IMR-90 (cell line): ENCODE data around the gene CCDC30. TPM values are rescaled to one million over a fixed set of nuclear protein-coding genes. Genes with fewer than 3 reads are reported as not detected.

Experiments used
- ATAC-seq: fragments of 200-7000 bp; cut with Tn5 transposase; 2 replicates; pipeline ENCODE4 v1.9.1; 2020; ENCODE audit warnings: low read depth, mild to moderate bottlenecking, moderate library complexity
- BruUV-seq: library from RNA; stranded (reverse); fragments of 400-500 nt; replicated peaks from 2 replicates; lab custom pipeline; 2021; lab: Mats Ljungman, UMichigan
- CTCF ChIA-PET: fragments of 300-600 bp; formaldehyde crosslinking; extraction: SDS; loops from one replicate; lab custom pipeline; 2021; ENCODE audit warnings: antibody characterized with exemption; lab: Yijun Ruan, JAX
- POLR2A ChIA-PET: fragments of 300-600 bp; sonication (Branson Sonifier 250); formaldehyde crosslinking; loops from one replicate; lab custom pipeline; 2022; ENCODE audit warnings: antibody characterized with exemption; ENCODE audit not compliant: unreplicated experiment; lab: Charles Lee
- DNase-seq: peaks from one replicate; pipeline ENCODE4 v3.0.0; 2013
- H2AFZ ChIP-seq: replicated peaks from 2 replicates; pipeline ENCODE3; 2013; ENCODE audit warnings: low read length, mild to moderate bottlenecking; ENCODE audit not compliant: poor library complexity
- H2AK5ac ChIP-seq: 2 replicates; pipeline ENCODE4 v1.6.1; 2013; ENCODE audit warnings: low read depth, low read length, inconsistent platforms
- H2AK9ac ChIP-seq: replicated peaks from 2 replicates; pipeline ENCODE3; 2013; ENCODE audit warnings: mild to moderate bottlenecking, low read depth, low read length, moderate library complexity; ENCODE audit not compliant: poor library complexity
- H2BK120ac ChIP-seq: 2 replicates; pipeline ENCODE4 v1.6.1; 2013; ENCODE audit warnings: low read depth, low read length, inconsistent platforms
- H2BK15ac ChIP-seq: 3 replicates; pipeline ENCODE4 v1.6.1; 2013; ENCODE audit warnings: low read depth, low read length, inconsistent platforms
- H2BK20ac ChIP-seq: 2 replicates; pipeline ENCODE4 v1.6.1; 2013; ENCODE audit warnings: low read depth, mild to moderate bottlenecking, inconsistent platforms, low read length, moderate library complexity
- H2BK5ac ChIP-seq: 2 replicates; pipeline ENCODE4 v1.6.1; 2013; ENCODE audit warnings: mild to moderate bottlenecking, low read depth, low read length, inconsistent platforms; ENCODE audit not compliant: poor library complexity, severe bottlenecking
- H3K14ac ChIP-seq: replicated peaks from 2 replicates; pipeline ENCODE4 v1.6.1; 2013; ENCODE audit warnings: low read depth, low read length, inconsistent platforms
- H3K18ac ChIP-seq: 2 replicates; pipeline ENCODE4 v1.6.1; 2013; ENCODE audit warnings: low read depth, low read length, control low read depth
- H3K23ac ChIP-seq: 2 replicates; pipeline ENCODE4 v1.6.1; 2013; ENCODE audit warnings: low read depth, low read length, inconsistent platforms
- H3K27ac ChIP-seq: 2 replicates; pipeline ENCODE4 v1.5.1; 2013; ENCODE audit warnings: mild to moderate bottlenecking, control low read depth, low read length; ENCODE audit not compliant: insufficient read depth
- H3K27me3 ChIP-seq: 2 replicates; pipeline ENCODE4 v1.6.1; 2013; ENCODE audit warnings: low read length; ENCODE audit not compliant: control insufficient read depth, insufficient read depth
- H3K36me3 ChIP-seq: 2 replicates; pipeline ENCODE4 v1.6.1; 2013; ENCODE audit warnings: low read length, mixed read lengths; ENCODE audit not compliant: control insufficient read depth, insufficient read depth
- H3K4ac ChIP-seq: 2 replicates; pipeline ENCODE4 v1.6.1; 2013; ENCODE audit warnings: low read depth, low read length, inconsistent platforms
- H3K4me1 ChIP-seq: 2 replicates; pipeline ENCODE4 v1.6.1; 2013; ENCODE audit warnings: low read length, mixed read lengths; ENCODE audit not compliant: control insufficient read depth, insufficient read depth
- H3K4me2 ChIP-seq: 2 replicates; pipeline ENCODE4 v1.6.1; 2013; ENCODE audit warnings: low read depth, mild to moderate bottlenecking, control low read depth, low read length, moderate library complexity
- H3K4me3 ChIP-seq: 2 replicates; pipeline ENCODE4 v1.5.1; 2013; ENCODE audit warnings: low read depth, mild to moderate bottlenecking, control low read depth, low read length, moderate library complexity; ENCODE audit not compliant: insufficient read depth
- H3K56ac ChIP-seq: 2 replicates; pipeline ENCODE4 v1.6.1; 2013; ENCODE audit warnings: low read length, inconsistent platforms; ENCODE audit not compliant: insufficient read depth; ENCODE audit errors: extremely low read depth
- H3K79me1 ChIP-seq, 2 experiments: 2 replicates each; pipeline ENCODE4 v1.6.1; 2013; ENCODE audit warnings: low read length in 2 of 2, inconsistent platforms in 1 of 2, low read depth in 1 of 2
- H3K9ac ChIP-seq: 2 replicates; pipeline ENCODE4 v1.6.1; 2013; ENCODE audit warnings: low read depth, low read length, control low read depth
- H3K9me1 ChIP-seq: 2 replicates; pipeline ENCODE4 v1.6.1; 2013; ENCODE audit warnings: low read length, inconsistent platforms; ENCODE audit not compliant: insufficient read depth
- H3K9me3 ChIP-seq: 2 replicates; pipeline ENCODE4 v1.6.1; 2013; ENCODE audit warnings: low read length; ENCODE audit not compliant: control insufficient read depth, insufficient read depth
- H4K20me1 ChIP-seq: 2 replicates; pipeline ENCODE4 v1.6.1; 2013; ENCODE audit warnings: low read length, inconsistent platforms; ENCODE audit not compliant: insufficient read depth
- H4K5ac ChIP-seq: 2 replicates; pipeline ENCODE4 v1.6.1; 2013; ENCODE audit warnings: mild to moderate bottlenecking, low read depth, low read length, control low read depth
- H4K8ac ChIP-seq, 2 experiments: 2 replicates each; pipeline ENCODE4 v1.6.1; 2013; ENCODE audit warnings: low read depth in 2 of 2, low read length in 2 of 2, control low read depth in 1 of 2, inconsistent platforms in 1 of 2
- H4K91ac ChIP-seq: 2 replicates; pipeline ENCODE4 v1.6.1; 2013; ENCODE audit warnings: low read depth, low read length, inconsistent platforms; ENCODE audit not compliant: insufficient read depth
- BHLHE40 ChIP-seq: fragments of 150-350 bp; IDR thresholded peaks from 2 replicates; pipeline ENCODE4 v1.6.1; 2016; ENCODE audit warnings: mild to moderate bottlenecking, low read depth, low read length
- CHD1 ChIP-seq: IDR thresholded peaks from 2 replicates; pipeline ENCODE4 v1.6.1; 2012; ENCODE audit warnings: low read depth, low read length, improper control_type of control experiment
- MAFK ChIP-seq: IDR thresholded peaks from 2 replicates; pipeline ENCODE4 v1.6.1; 2012; ENCODE audit warnings: low read depth, low read length, improper control_type of control experiment
- MAZ ChIP-seq: IDR thresholded peaks from 2 replicates; pipeline ENCODE4 v1.6.1; 2012; ENCODE audit warnings: low read depth, mild to moderate bottlenecking, low read length, improper control_type of control experiment, moderate library complexity, borderline replicate concordance
- NFE2L2 ChIP-seq: fragments of 150-350 bp; IDR thresholded peaks from 2 replicates; pipeline ENCODE4 v1.6.1; 2016; ENCODE audit warnings: low read depth, mild to moderate bottlenecking, low read length
- POLR2A ChIP-seq: IDR thresholded peaks from 2 replicates; pipeline ENCODE4 v1.6.1; 2012; ENCODE audit warnings: mild to moderate bottlenecking, low read depth, low read length
- RFX5 ChIP-seq: IDR thresholded peaks from 2 replicates; pipeline ENCODE4 v1.8.0; 2012; ENCODE audit warnings: low read depth, mild to moderate bottlenecking, low read length, moderate library complexity
- WGBS, 2 experiments: methylation state at CpG; one replicate each; pipeline versions ENCODE4 v1.1.5 to v1.1.7; 2013; ENCODE audit warnings: missing lambda C conversion rate in 2 of 2; ENCODE audit not compliant: insufficient read length in 1 of 2; ENCODE audit errors: extremely low coverage in 2 of 2; 5-methylcytosine and 5-hydroxymethylcytosine counted together
- dilution Hi-C: fragments of 300-500 bp; cut with HindIII; formaldehyde crosslinking; loops from one replicate; pipeline ENCODE4 v1.14.3; 2018; ENCODE audit warnings: low sequenced_read_pairs; ENCODE audit not compliant: unreplicated experiment
- in situ Hi-C: fragments of 300-500 bp; cut with MboI; formaldehyde crosslinking; loops from 3 replicates; pipeline ENCODE4 v1.14.3; 2019; ENCODE audit warnings: low sequenced_read_pairs, inconsistent platforms, mixed read lengths
- intact Hi-C: fragments of 100-400 bp; cut with micrococcal nuclease; formaldehyde crosslinking; loops from 2 replicates; pipeline ENCODE4 v1.10.0; 2022
- polyA plus RNA-seq, 3 experiments: library from polyadenylated mRNA; depleted of rRNA; stranded (reverse); fragments of >200 nt; gene quantifications; 2 replicates each; pipeline ENCODE4 v1.2.3, GENCODE V29; 2012; ENCODE audit warnings: low replicate concordance in 1 of 3
- total RNA-seq: library from RNA; depleted of rRNA; stranded (reverse); fragments of >200 nt; gene quantifications from 2 replicates; pipeline ENCODE4 v1.2.3, GENCODE V29; 2012
- TF ChIP-seq, protein P1 (sequence below): fragments of 150-350 bp; IDR thresholded peaks from 2 replicates; pipeline ENCODE4 v1.6.1; 2017; ENCODE audit warnings: mild to moderate bottlenecking, antibody characterized with exemption, low read length, low read depth

CCDC30 gene
- total and polyA plus RNA-seq, 2 of the 4 experiments (the other 2 are of a cell fraction) = 0.14 to 0.18 TPM

DNA sequence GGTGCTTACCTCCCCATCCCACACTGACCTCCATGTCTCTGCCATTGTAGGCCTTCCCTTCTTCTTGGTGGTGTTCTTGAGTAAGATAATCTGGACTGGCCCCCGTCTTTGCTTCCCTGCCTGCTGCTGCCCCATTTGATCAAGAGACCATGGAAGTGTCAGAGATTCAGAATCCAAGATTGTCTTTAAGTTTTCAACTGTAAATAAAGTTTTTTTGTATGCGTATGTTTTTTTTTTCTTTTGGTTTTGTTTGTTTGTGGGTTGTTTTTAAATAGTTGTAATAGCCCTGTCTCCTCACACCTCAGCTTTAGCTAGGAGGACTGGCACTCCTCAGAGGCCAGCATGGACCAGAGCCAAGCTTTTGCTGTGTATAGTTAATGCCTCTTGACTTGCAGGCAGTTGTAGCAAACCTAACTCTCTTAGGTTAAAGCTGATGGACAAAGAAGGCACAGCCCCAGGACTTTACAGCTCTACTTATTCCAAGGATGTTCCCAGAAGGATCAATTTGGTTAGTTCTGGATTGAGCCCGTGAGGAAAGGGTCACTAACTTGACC, 213.5 kb downstream of the CCDC30 start:
- no TSS peak for BruUV-seq
- no peak overlapping the region for H4K5ac ChIP-seq
- H2AK9ac ChIP-seq = no peak overlapping the region
- no peak overlapping the region for H3K23ac ChIP-seq
- no peak overlapping the region for H3K56ac ChIP-seq
- no peak overlapping the region for H4K8ac ChIP-seq
- TF ChIP-seq, protein P1, sequence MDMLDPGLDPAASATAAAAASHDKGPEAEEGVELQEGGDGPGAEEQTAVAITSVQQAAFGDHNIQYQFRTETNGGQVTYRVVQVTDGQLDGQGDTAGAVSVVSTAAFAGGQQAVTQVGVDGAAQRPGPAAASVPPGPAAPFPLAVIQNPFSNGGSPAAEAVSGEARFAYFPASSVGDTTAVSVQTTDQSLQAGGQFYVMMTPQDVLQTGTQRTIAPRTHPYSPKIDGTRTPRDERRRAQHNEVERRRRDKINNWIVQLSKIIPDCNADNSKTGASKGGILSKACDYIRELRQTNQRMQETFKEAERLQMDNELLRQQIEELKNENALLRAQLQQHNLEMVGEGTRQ = no peak
- TF ChIP-seq RFX5 (no peak), CHD1 (no peak), POLR2A (no peak), MAFK (no peak), BHLHE40 (no peak), MAZ (no peak), NFE2L2 (no peak)
- H3K18ac ChIP-seq = no peak overlapping the region
- DNase-seq (no peak), ATAC-seq (no peak)
- no peak overlapping the region for H3K14ac ChIP-seq
- H2BK120ac ChIP-seq = no peak overlapping the region
- H2AFZ ChIP-seq = no peak overlapping the region
- no peak overlapping the region for H4K91ac ChIP-seq
- ChIA-PET POLR2A (no interaction called here), CTCF (no interaction called here)
- H3K4me2 ChIP-seq = no peak overlapping the region
- no peaks in the 10 kb centered on the region for H4K20me1 ChIP-seq
- H3K9me1 ChIP-seq = no peaks in the 10 kb centered on the region
- H2BK5ac ChIP-seq = no peak overlapping the region
- intact Hi-C loops = no loop called here
- H3K4me1 ChIP-seq = peaks cover 4% of the 10 kb centered on the region; the same call in 1 of the 2 replicates
- H3K27me3 ChIP-seq = no peaks in the 10 kb centered on the region
- H3K9me3 ChIP-seq = no peaks in the 10 kb centered on the region
- no peak overlapping the region for H2AK5ac ChIP-seq
- in situ Hi-C loops = no loop called here
- WGBS, 2 experiments = no CpG with 5 or more reads among the region's 3 CpGs
- no peak overlapping the region for H3K4me3 ChIP-seq
- dilution Hi-C loops = no loop called here
- no peak overlapping the region for H3K27ac ChIP-seq
- H2BK15ac ChIP-seq = no peak overlapping the region
- H3K9ac ChIP-seq = no peak overlapping the region
- H3K36me3 ChIP-seq = peaks cover 4% of the 10 kb centered on the region; the same call in 1 of the 2 replicates
- H2BK20ac ChIP-seq = no peak overlapping the region
- peaks cover 11 to 12% of the 10 kb centered on the region in 2 experiments for H3K79me1 ChIP-seq
- H3K4ac ChIP-seq = no peak overlapping the region
